ENCODE measurements around the gene ACER1.

- TF ChIP-seq CTCF (IDR thresholded peaks at IDR 0.05) (peak in 1 of 4 experiments; percentile 2), POLR2A (IDR thresholded peaks at IDR 0.05) (peak; percentile 71), POLR2AphosphoS5 (IDR thresholded peaks at IDR 0.05) (peak; percentile 92)
Measured at GRCh38 chr19:6372594-6373095, 39.2 kb upstream of the ACER1 start, which contains the start of gene ALKBH7.

Measured in prostate gland (tissue), 2 donors.